Mesenchymal stem cell (in vitro differentiated cells and primary cell): ENCODE measurements around the gene IFNGR1.
"Not testable (repeated sequence)": the region's sequence is repeated elsewhere in the genome, so short reads cannot be mapped to it uniquely, and the experiment has no call there.

Source experiments
- DNase-seq: peaks from one replicate; pipeline ENCODE4 v3.0.0-alpha.2; 2013
- H2AFZ ChIP-seq: one replicate; pipeline ENCODE4 v1.6.1; 2013; ENCODE audit warnings: low read depth, mild to moderate bottlenecking, control low read depth, inconsistent platforms, low read length, moderate library complexity
- H2AK5ac ChIP-seq: 2 replicates; pipeline ENCODE4 v1.6.1; 2013; ENCODE audit warnings: low read length, moderate library complexity, mild to moderate bottlenecking, inconsistent platforms; ENCODE audit not compliant: severe bottlenecking
- H2BK120ac ChIP-seq: one replicate; pipeline ENCODE4 v1.6.1; 2013; ENCODE audit warnings: low read depth, mild to moderate bottlenecking, inconsistent platforms, low read length, moderate library complexity
- H2BK12ac ChIP-seq, 2 experiments: one replicate each; pipeline ENCODE4 v1.6.1; 2013; ENCODE audit warnings: inconsistent platforms in 2 of 2, low read length in 2 of 2, mild to moderate bottlenecking in 2 of 2, moderate library complexity in 2 of 2, control low read depth in 1 of 2
- H2BK15ac ChIP-seq: one replicate; pipeline ENCODE4 v1.6.1; 2013; ENCODE audit warnings: mild to moderate bottlenecking, low read depth, inconsistent platforms; ENCODE audit not compliant: poor library complexity, severe bottlenecking
- H2BK5ac ChIP-seq: 2 replicates; pipeline ENCODE4 v1.6.1; 2013; ENCODE audit warnings: low read depth, mild to moderate bottlenecking, low read length, control low read depth, inconsistent platforms; ENCODE audit not compliant: poor library complexity, severe bottlenecking
- H3K14ac ChIP-seq, 2 experiments: one replicate each; pipeline ENCODE4 v1.6.1; 2013; ENCODE audit warnings: inconsistent platforms in 2 of 2, low read length in 2 of 2, control low read depth in 1 of 2, mild to moderate bottlenecking in 1 of 2, moderate library complexity in 1 of 2
- H3K18ac ChIP-seq, 2 experiments: one replicate each; pipeline ENCODE4 v1.6.1; 2013; ENCODE audit warnings: inconsistent platforms in 2 of 2, low read length in 2 of 2, control low read depth in 1 of 2, low read depth in 1 of 2, mild to moderate bottlenecking in 1 of 2
- H3K23ac ChIP-seq, 2 experiments: one replicate each; pipeline ENCODE4 v1.6.1; 2013; ENCODE audit warnings: inconsistent platforms in 2 of 2, low read length in 2 of 2, mild to moderate bottlenecking in 2 of 2, moderate library complexity in 2 of 2, control low read depth in 1 of 2
- H3K27ac ChIP-seq: 2 replicates; pipeline ENCODE4 v1.5.1; 2013; ENCODE audit warnings: mild to moderate bottlenecking, moderate library complexity, low read length, control low read depth, inconsistent platforms; ENCODE audit not compliant: poor library complexity, severe bottlenecking
- H3K27me3 ChIP-seq, 2 experiments: 2 replicates each; pipeline versions ENCODE4 v1.6.1 to v1.7.0; 2013; ENCODE audit warnings: low read length in 2 of 2, mild to moderate bottlenecking in 2 of 2, moderate library complexity in 2 of 2, control low read depth in 1 of 2, inconsistent platforms in 1 of 2; ENCODE audit not compliant: control insufficient read depth in 1 of 2, insufficient read depth in 1 of 2
- H3K36me3 ChIP-seq, 2 experiments: 2 replicates each; pipeline versions ENCODE4 v1.6.1 to v1.7.0; 2013; ENCODE audit warnings: low read length in 2 of 2, control low read depth in 1 of 2, inconsistent platforms in 1 of 2, low read depth in 1 of 2, mild to moderate bottlenecking in 1 of 2; ENCODE audit not compliant: insufficient read depth in 2 of 2, control insufficient read depth in 1 of 2
- H3K4ac ChIP-seq, 2 experiments: one replicate each; pipeline ENCODE4 v1.6.1; 2013; ENCODE audit warnings: inconsistent platforms in 2 of 2, low read length in 2 of 2, mild to moderate bottlenecking in 2 of 2, moderate library complexity in 2 of 2, control low read depth in 1 of 2, low read depth in 1 of 2
- H3K4me1 ChIP-seq: 2 replicates; pipeline ENCODE4 v1.6.1; 2013; ENCODE audit warnings: low read depth, low read length, control low read depth; ENCODE audit not compliant: control insufficient read depth, insufficient read depth
- H3K4me2 ChIP-seq: 2 replicates; pipeline ENCODE4 v1.6.1; 2013; ENCODE audit warnings: low read length, mild to moderate bottlenecking, inconsistent platforms; ENCODE audit not compliant: poor library complexity, severe bottlenecking
- H3K4me3 ChIP-seq, 2 experiments: 2 replicates each; pipeline versions ENCODE4 v1.5.1 to v1.7.0; 2013; ENCODE audit warnings: low read length in 2 of 2, mild to moderate bottlenecking in 2 of 2, control low read depth in 1 of 2, low read depth in 1 of 2; ENCODE audit not compliant: insufficient read depth in 1 of 2
- H3K79me1 ChIP-seq: replicated peaks from 2 replicates; pipeline ENCODE4 v1.6.1; 2013; ENCODE audit warnings: mild to moderate bottlenecking, control low read depth, low read length, inconsistent platforms; ENCODE audit not compliant: poor library complexity, severe bottlenecking
- H3K9ac ChIP-seq: 2 replicates; pipeline ENCODE4 v1.7.0; 2013; ENCODE audit warnings: mild to moderate bottlenecking, low read length, moderate library complexity
- H3K9me3 ChIP-seq: 2 replicates; pipeline ENCODE4 v1.7.0; 2013; ENCODE audit warnings: mild to moderate bottlenecking, low read length; ENCODE audit not compliant: control insufficient read depth
- H4K8ac ChIP-seq: one replicate; pipeline ENCODE4 v1.6.1; 2013; ENCODE audit warnings: inconsistent platforms, mild to moderate bottlenecking, low read length, moderate library complexity
- H4K91ac ChIP-seq: one replicate; pipeline ENCODE4 v1.6.1; 2013; ENCODE audit warnings: mild to moderate bottlenecking, low read length, inconsistent platforms
- WGBS: methylation state at CpG from one replicate; pipeline ENCODE4 v1.1.7; 2013; ENCODE audit warnings: mixed read lengths; 5-methylcytosine and 5-hydroxymethylcytosine counted together

The IFNGR1 gene

GRCh38 chr6:137207457-137207856 lies 11.7 kb downstream of the IFNGR1 start:
- H3K4ac ChIP-seq, H4K8ac ChIP-seq, H2BK120ac ChIP-seq, H3K14ac ChIP-seq, H3K9me3 ChIP-seq, H3K23ac ChIP-seq, H2AFZ ChIP-seq, H3K4me2 ChIP-seq, H3K9ac ChIP-seq, DNase-seq, H3K4me3 ChIP-seq, H4K91ac ChIP-seq, H3K4me1 ChIP-seq, H2BK5ac ChIP-seq, H2BK12ac ChIP-seq, H2BK15ac ChIP-seq, H3K18ac ChIP-seq, H3K27me3 ChIP-seq, H3K27ac ChIP-seq, H2AK5ac ChIP-seq: not testable (repeated sequence)
- WGBS, result 93% methylated on average over 3 of the region's 3 CpGs
- H3K79me1 ChIP-seq, result peaks cover 32% of the 10 kb centered on the region
- peaks cover 10 to 48% of the 10 kb centered on the region in 2 experiments for H3K36me3 ChIP-seq

- no peaks in the 10 kb centered on the region for H3K9me3 ChIP-seq
- no peak overlapping the region for H2BK5ac ChIP-seq
- H3K4ac ChIP-seq, result no peak overlapping the region
- DNase-seq, result no peak
- no peak overlapping the region for H3K18ac ChIP-seq
- no peak overlapping the region for H2AFZ ChIP-seq
- 100% methylated on average over 1 of the region's 1 CpG for WGBS
- no peak overlapping the region for H3K9ac ChIP-seq
- no peak overlapping the region for H3K4me3 ChIP-seq
- no peak overlapping the region for H2BK15ac ChIP-seq
- no peaks in the 10 kb centered on the region for H3K27me3 ChIP-seq
- no peak overlapping the region for H2BK12ac ChIP-seq
- peaks cover 28% of the 10 kb centered on the region for H3K79me1 ChIP-seq
- no peak overlapping the region for H3K27ac ChIP-seq
- H4K91ac ChIP-seq, result no peak overlapping the region
- H3K4me1 ChIP-seq, result no peaks in the 10 kb centered on the region
- H2AK5ac ChIP-seq, result no peak overlapping the region
- H3K4me2 ChIP-seq, result no peak overlapping the region
- no peak overlapping the region for H4K8ac ChIP-seq
- no peak overlapping the region for H2BK120ac ChIP-seq
- H3K36me3 ChIP-seq, result peaks cover 10 to 57% of the 10 kb centered on the region in 2 experiments
- H3K14ac ChIP-seq, result no peak overlapping the region
- H3K23ac ChIP-seq, result no peak overlapping the region
Measured at GRCh38 chr6:137206577-137206976, 12.6 kb downstream of the IFNGR1 start.

- H4K91ac ChIP-seq, result no peak overlapping the region
- H3K36me3 ChIP-seq, result peaks cover 9 to 83% of the 10 kb centered on the region in 2 experiments
- no peak overlapping the region for H3K4me3 ChIP-seq
- H2AFZ ChIP-seq, result no peak overlapping the region
- no peak overlapping the region for H3K18ac ChIP-seq
- no peak overlapping the region for H3K4ac ChIP-seq
- no peak overlapping the region for H2BK15ac ChIP-seq
- H3K27ac ChIP-seq, result no peak overlapping the region
- no peak overlapping the region for H3K23ac ChIP-seq
- no peak overlapping the region for H4K8ac ChIP-seq
- no peaks in the 10 kb centered on the region for H3K27me3 ChIP-seq
- H3K14ac ChIP-seq, result no peak overlapping the region
- H2BK120ac ChIP-seq, result no peak overlapping the region
- no peaks in the 10 kb centered on the region for H3K4me1 ChIP-seq
- no peak overlapping the region for H2BK12ac ChIP-seq
- DNase-seq, result no peak
- H3K9me3 ChIP-seq, result no peaks in the 10 kb centered on the region
- H3K9ac ChIP-seq, result no peak overlapping the region
- no CpG with 5 or more reads among the region's 2 CpGs for WGBS
- no peak overlapping the region for H2BK5ac ChIP-seq
- H3K79me1 ChIP-seq, result peaks cover 9% of the 10 kb centered on the region
- H3K4me2 ChIP-seq, result no peak overlapping the region
- no peak overlapping the region for H2AK5ac ChIP-seq
Measured at GRCh38 chr6:137203256-137203655, 15.9 kb downstream of the IFNGR1 start.

DNA sequence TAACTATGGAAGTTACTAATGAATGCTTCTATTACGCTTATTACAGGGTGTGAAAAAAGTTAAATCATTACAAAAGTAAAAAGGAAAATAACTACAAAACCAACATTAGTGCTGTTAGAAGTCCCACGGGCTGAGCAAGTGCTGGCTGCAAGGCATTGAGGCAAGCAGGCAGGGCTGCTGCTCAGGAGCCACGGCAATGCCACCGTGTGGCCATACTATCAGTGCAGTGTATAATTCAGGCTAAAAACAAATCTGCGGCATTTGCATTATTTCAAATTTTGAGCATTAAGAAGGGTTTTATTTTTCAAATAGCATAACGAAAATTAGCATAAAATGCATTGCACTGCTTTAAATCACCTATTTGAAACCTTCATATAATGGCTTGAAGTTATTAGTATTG lies 17.1 kb downstream of the IFNGR1 start:
- no peak overlapping the region for H2BK5ac ChIP-seq
- H2AFZ ChIP-seq, result no peak overlapping the region
- H3K36me3 ChIP-seq, result peaks cover 8 to 95% of the 10 kb centered on the region in 2 experiments
- H4K91ac ChIP-seq, result no peak overlapping the region
- no peak overlapping the region for H2BK120ac ChIP-seq
- no peaks in the 10 kb centered on the region for H3K9me3 ChIP-seq
- H3K18ac ChIP-seq, result no peak overlapping the region
- no peak overlapping the region for H2AK5ac ChIP-seq
- H2BK15ac ChIP-seq, result no peak overlapping the region
- no peak overlapping the region for H3K4ac ChIP-seq
- no peak overlapping the region for H3K23ac ChIP-seq
- no peak overlapping the region for H3K9ac ChIP-seq
- no peak overlapping the region for H2BK12ac ChIP-seq
- H3K4me3 ChIP-seq, result no peak overlapping the region
- no peaks in the 10 kb centered on the region for H3K4me1 ChIP-seq
- no peak for DNase-seq
- WGBS, result 93% methylated on average over 3 of the region's 6 CpGs
- H4K8ac ChIP-seq, result no peak overlapping the region
- no peak overlapping the region for H3K4me2 ChIP-seq
- H3K27me3 ChIP-seq, result no peaks in the 10 kb centered on the region
- peaks cover 5% of the 10 kb centered on the region for H3K79me1 ChIP-seq
- H3K14ac ChIP-seq, result no peak overlapping the region
- no peak overlapping the region for H3K27ac ChIP-seq
